GM19035 (cell line): ENCODE results near the gene SPAM1.
"Not testable (repeated sequence)": the region's sequence is repeated elsewhere in the genome, so short reads cannot be mapped to it uniquely, and the experiment has no call there.

ENCODE experiments used
- ATAC-seq: cut with Tn5 transposase; IDR thresholded peaks from one replicate; pipeline ENCODE4 v1.9.1; 2021; ENCODE audit not compliant: unreplicated experiment

The SPAM1 gene, protein sequence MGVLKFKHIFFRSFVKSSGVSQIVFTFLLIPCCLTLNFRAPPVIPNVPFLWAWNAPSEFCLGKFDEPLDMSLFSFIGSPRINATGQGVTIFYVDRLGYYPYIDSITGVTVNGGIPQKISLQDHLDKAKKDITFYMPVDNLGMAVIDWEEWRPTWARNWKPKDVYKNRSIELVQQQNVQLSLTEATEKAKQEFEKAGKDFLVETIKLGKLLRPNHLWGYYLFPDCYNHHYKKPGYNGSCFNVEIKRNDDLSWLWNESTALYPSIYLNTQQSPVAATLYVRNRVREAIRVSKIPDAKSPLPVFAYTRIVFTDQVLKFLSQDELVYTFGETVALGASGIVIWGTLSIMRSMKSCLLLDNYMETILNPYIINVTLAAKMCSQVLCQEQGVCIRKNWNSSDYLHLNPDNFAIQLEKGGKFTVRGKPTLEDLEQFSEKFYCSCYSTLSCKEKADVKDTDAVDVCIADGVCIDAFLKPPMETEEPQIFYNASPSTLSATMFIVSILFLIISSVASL

DNA sequence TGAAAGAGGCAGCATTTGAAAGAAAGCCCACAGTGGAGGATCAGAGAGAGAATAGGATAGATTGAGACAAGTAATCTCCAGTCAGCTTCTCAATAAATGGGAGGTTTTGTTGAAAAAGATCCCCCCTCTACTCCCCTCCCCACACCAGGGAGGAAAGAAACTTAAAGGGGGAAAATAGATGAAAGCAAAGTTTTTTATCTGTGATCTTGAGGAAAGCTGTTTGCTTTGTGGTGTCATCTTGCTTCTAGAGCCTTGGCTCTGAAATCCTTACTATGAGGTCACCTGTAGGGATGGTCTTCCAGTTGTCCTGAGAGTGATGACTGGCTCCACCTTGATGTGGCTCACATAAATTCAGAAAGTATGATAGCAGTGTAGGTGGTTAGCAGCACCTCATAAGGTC is at the start of gene SPAM1:
SPAM1 (plus strand) TSS at position 301 of the 400 bp plus-strand sequence. CDS start 28,330 bp downstream, outside the sequence.
- ATAC-seq, result no peak

DNA sequence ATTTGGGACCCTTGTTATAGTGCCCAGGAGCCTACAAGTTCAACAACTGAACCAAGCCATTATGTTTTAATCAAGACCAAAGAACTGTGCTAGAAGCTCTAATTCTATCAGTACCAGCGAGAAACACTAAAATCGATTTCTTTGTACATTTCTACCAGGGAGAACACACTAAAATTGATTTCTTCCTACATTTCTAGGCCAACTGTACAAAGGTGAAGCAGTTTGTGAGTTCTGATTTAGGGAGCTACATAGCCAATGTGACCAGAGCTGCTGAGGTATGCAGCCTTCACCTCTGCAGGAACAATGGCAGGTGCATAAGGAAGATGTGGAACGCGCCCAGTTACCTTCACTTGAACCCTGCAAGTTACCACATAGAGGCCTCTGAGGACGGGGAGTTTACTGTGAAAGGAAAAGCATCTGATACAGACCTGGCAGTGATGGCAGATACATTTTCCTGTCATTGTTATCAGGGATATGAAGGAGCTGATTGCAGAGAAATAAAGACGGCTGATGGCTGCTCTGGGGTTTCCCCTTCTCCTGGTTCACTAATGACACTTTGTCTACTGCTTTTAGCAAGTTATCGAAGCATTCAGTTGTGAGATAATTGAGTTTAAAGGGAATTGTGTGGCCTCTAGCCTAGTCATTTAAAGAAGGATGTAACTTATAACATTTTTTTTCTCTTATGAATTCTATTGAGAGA is 48.3 kb upstream of the SPAM1 start:
- no peak for ATAC-seq

DNA sequence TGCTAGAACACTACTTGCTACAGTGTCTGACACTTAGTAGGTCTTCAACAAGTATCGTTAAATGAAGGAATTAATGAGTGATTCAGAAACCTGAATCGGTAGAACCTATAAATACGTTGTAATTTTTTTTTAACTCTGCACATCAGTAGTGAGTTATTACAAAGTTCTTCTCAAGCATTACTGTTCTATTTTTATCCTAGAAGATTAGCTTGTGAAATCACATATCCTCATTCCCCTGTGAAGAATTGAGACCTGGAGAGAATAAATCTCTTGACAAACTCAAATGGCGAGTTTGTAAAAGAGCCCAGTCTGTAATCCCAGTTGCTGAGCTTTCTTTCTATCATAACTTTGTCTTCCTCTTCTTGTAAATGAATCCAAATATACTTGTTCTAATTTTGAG is 45.4 kb upstream of the SPAM1 start:
- no peak for ATAC-seq

DNA sequence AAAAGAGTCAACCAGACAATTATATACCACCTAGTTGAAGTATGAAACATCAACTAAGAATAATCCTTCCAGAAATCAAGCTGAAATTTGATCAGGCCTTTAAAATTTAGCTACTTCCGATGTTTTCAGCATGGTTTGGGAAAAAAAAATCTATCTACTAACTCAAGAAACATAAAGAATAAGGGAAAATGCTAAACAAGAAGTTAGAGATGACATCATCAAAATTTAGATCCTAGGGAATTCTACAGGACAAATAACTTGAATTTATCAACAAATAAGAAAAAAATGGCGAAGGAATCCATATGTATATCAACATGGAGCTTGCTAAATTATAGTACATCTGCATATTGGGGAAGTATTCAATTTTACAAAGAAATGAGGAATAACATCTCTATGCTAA is 43.7 kb upstream of the SPAM1 start:
- ATAC-seq, result no peak

DNA sequence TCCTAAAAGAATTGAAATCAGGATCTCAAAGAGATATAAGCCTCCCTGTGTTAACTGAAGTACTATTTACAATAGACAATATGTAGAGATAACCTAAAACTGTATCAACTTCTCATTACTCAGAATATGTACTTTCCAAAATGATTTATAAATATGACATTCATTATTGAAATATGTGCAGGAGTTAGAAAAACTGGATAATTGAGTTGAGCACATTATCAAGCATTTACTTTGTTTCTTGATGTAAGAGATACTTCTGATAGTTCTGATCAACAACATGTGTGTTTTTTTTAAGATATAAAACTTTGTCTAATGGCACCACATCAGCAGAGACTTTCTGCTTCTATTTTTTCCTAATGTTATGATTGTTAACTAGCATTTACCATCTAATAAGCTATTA is 41.9 kb upstream of the SPAM1 start:
- ATAC-seq, result no peak

DNA sequence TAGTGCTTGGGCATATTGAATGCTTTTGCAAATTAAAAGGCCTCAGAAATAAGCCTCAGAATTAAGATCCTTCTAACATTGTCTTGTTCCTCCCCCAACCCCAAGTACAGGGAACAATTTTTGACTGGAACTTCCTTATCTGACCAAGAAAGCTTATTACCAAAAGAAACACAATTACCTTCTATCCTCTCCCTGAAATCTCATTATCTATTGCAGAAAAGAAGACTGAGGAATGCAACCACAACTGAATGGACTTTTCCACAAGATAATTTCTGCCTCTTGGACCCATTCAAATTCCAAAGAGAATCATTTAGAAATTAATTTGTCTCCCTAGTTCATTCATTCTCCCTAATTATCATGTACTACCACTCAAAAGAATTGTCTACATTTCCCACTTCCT is 36.8 kb upstream of the SPAM1 start:
- ATAC-seq, result no peak

DNA sequence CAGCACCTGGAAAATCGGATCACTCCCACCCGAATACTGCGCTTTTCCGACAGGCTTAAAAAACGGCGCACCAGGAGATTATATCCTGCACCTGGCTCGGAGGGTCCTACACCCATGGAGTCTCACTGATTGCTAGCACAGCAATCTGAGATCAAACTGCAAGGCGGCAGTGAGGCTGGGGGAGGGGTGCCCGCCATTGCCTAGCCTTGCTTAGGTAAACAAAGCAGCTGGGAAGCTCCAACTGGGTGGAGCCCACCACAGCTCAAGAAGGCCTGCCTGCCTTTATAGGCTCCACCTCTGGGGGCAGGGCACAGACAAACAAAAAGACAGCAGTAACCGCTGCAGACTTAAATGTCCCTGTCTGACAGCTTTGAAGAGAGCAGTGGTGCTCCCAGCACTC is 30.3 kb upstream of the SPAM1 start:
- not testable (repeated sequence) for ATAC-seq

DNA sequence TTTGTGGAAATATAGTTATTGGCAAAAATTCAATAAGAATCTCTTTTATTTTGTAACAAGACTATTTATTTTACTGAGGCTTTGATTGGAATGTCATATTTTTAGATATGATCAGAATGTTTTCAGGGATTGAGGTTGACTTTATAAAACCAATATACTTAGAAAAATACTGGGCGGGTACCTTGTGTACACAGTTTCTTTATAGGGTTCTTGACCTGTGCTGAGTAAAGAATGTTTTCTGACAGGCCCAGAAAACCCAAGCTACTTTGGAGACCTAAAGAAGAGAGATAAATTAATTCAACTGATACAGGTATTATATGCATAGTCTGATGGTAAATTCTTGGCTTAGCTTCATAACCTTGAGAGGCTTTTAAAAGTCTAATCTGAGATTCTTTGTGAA is 23.9 kb upstream of the SPAM1 start:
- ATAC-seq, result no peak

DNA sequence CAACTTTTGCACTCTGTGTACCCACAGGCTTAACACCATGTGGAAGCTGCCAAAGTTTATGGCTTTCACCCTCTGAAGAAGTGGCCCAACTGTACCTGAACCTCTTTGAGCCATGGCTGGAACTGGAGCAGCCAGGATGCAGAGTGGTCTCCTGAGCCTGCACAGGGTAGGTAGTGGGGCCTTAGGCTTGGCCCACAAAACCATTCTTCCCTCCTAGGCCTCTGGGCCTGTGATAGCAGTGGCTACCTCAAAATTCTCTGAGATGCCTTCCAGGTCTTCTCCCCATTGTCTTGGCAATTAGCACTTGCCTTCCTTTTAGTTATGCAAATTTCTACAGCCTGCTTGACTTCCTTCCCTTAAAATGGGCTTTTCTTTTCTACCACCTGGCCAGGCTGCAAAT is 19.3 kb upstream of the SPAM1 start:
- ATAC-seq, result no peak

DNA sequence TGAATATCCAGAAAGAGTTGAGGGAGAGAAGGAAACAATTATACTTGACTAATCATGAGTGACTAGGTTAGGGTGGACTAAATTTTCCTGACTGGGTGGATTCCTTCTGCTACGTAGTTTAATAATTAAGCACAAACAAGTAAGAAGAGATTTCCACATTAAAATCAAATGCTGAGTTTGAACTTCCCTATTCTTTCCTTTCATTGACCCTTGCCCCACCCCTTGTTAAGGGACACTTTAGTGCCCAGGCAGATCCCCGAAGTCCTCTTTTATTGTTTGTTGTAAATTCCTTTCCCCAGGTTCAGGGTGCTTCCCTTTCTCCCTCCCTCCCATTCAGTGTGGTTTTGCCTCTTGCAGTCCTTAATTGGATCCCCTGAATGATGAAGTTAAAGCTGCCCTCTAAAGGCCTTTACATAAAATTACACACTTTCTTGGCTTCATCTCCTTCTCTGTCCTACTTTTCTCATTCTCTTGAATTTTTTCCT is 8.8 kb upstream of the SPAM1 start:
- no peak for ATAC-seq

DNA sequence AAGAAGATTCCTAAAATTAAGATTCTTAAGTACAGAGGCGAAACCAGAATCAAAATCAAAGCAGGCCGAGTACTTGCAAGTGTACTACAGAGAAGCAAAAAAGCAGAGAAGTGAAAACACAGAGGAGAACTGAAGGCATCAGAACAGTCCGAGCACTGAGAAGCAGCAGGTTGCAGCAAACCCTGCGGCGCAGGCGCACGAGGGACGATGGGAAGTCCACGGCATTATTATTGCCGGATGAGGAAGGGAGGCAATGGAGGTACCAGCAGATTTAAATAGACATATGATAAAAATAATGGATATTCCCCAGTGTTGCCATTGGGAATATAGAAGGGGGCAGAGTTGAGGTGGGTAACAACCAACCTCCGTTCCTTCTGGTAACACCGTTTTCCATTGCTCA is 7.2 kb upstream of the SPAM1 start:
- no peak for ATAC-seq

DNA sequence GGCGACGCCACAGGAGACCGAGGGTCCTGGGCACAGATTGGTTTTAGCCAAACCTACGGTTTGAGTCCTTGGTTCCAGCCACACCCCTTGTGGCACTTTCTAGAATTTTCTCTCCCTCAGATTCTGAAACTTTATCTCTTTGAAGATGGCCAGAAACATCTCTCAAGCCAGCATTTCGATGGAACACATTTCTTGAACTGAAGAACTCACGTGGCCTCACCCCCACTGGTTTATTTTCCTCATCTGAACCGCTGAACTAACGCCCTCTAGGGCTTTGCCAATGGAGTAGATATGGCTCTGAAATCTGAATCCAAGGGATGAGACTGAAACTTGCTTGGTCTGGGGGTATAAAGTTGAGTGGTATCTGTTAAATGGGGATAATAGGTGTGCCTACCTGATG is 6.7 kb upstream of the SPAM1 start:
- no peak for ATAC-seq

DNA sequence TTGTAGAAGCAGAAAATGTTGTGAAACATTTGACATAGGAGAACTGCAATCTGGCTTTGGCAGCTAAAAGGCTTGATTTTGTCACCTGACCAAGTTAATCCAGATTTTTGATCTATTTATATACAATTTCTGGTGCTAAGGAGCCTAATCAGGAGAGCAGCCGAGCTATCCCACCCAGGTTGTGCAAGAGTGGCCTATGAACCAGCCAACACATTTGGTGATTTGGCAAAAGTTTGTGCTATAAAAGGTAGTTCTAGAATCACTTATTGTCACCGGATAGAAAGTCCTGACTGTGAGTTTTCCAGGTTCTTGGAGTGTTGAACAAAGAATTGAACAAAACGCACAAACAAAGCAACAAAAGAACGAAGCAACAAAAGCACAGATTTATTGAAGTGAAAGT is 1.4 kb upstream of the SPAM1 start:
- no peak for ATAC-seq

DNA sequence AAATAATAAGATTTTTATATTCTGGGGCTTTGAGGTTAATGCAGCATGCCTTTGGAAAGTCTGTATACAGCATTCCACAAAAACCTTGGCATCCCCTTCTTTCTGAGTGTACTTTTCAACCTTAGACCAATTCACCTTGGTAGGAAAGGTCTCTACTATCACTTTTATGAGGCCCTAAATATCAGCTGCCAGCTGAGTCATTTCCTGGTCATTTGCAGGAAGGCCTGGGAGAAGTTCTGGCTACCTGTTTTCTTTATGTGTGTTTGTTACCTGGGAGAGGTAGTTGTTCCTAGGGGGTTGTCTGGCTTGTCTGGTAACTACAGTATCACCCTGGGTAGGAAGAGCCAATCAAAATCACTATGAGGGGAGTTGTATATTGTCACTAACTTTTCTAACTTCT is 4.1 kb downstream of the SPAM1 start:
- ATAC-seq, result no peak

DNA sequence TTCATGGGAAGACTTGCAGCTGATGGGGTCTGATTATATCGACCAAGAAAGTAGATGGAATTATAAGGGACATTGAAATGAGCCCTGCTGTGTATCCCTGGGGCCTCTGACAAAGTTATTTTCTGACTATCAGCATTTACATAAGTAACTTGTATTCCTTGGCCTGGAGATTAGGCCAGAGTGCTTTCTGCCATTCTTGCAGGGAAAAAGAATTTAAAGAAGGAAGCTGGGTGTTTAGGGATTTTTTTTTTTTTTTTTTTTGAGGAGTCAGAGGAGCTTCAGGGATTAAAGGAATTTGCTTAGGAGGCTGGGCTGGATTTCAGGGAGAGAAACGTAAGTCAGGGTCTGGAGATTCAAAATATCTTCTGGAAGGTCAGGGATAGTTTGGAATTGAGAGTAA is 4.6 kb downstream of the SPAM1 start:
- ATAC-seq, result no peak

DNA sequence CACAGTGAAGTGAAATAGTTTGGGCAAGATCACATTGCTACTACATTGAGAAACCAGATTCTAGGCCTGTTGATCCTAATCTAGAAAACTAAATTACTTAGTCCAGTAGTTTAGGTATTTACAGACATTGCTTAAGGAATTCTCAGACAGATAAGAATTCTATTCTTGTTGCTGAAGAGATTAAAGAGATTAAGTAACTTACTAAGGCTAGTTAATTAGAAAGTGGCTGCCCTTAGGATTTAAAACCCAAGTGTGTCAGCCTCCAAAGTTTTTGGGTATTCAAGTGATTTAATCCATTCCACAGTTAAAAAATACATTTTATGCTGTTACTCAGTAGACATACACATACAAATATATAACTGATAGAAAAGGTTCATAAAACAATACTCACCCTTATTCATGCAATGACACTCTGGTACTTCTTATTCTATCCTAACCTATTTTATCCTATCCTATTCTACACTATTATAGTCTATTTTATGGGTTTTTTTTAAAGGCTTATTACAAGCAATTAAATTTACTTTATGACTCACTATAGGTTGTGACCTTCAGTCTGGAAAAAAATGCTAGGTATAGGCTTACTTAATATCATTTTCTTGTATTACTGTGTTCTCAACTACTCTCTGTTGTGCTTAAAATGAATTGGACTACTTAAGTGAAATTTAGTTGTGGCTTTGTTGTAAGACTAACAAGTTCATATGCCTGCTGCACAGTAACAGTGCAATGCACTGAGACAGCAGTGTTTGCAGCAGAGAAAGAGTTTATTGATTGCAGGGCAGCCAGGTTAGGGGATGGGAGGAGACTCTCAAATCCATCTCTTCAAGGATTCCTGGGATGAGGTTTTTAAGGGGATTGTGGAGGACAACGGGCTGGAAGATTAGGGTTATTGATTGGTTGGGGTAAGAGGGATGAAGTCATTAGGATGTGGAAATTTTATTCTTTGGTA is 10.7 kb downstream of the SPAM1 start:
- no peak for ATAC-seq

DNA sequence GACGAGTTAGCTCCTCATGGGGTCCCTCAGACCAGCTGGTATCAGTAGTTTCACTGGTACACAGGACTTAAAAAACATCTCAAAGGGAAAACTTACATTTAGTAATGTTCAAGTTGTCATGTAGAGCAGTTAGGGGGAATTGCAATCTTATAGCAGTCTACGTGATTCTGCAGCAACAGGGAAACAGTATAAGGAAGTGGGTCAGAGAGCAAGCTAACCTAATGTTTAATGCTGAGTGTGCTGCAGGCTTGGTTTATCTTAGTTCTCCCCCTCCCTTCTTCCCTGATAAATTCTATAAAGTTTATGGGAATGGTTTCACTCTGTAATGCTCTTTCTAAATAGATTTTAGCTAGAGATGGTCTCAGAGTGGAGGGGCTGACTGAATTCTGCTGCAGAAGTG is 11.3 kb downstream of the SPAM1 start:
- no peak for ATAC-seq

DNA sequence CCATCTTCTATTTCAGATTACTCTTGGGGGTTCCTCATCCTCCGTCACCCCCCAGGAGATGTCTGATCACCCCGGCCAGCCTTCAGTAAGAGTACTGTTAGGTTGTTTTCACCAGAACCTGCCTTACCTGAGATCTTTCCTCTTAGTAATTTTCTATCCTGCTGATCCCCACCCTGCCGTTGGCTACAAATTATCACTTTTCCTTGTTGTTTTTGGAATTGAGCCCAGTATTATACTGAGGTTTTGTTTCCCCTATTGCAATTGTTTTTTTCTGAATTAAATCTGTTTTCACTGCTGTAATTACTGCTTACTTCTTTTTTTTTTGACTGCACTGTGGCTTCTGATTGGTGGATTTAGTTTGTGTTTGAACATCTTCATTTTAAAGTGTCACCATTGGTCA is 14.7 kb downstream of the SPAM1 start:
- ATAC-seq, result no peak

DNA sequence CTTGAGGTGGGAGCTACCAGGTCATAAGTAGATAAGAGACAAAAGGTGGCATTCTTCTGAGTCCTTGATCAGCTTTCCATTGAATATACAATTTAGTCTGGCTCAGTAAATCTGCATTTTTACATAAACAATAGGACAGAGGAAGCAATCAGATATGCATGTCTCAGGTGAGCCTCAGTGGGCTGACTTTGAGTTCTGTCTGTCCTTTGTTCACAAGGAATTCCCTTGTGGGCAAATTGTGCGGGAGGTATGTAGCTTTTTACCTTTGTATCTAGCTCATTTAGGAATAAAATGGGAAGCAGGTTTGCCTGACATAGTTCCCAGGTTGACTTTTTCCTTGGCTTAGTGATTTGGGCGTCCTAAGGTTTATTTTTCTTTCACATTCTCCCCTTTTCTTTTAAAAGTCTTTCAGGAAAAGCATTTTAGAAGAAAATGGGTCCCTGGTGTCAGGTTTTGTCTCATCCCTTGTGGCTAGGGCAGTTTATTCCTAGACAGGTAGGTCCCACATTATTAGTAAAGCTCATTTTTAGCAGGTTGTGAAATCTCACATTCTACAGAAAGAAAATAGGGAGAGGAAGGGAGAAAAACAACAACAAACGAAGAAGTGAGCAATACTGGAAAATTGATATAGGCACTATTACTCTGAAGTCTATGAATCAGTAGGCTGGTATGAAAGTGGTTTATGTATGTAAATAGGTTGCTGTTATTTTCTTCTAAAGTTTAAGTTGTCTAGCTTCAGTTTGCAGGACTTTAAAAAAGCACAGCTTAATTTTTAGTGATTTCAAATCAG is 16.5 kb downstream of the SPAM1 start:
- no peak for ATAC-seq

DNA sequence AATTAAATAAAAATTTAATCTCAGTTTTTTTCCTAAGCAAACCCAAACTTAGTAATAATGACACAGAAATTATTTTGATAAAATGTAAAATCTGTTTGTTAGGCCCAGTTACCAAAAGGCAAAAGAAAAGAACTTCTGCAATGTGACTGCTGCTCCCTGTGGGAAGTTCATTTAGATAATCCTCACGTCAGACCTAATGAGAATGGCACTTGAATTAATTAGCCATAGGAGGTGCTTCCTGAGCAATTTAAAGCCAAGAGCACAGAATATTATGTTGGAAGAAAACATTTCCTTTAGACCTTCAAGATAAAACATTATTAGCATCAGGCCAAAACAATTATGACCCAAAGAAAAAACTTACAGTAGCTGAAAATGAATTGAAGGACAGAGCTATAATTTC is 19.4 kb downstream of the SPAM1 start:
- ATAC-seq, result no peak
